ENCODE data around the gene NIM1K.

Gene NIM1K

DNA sequence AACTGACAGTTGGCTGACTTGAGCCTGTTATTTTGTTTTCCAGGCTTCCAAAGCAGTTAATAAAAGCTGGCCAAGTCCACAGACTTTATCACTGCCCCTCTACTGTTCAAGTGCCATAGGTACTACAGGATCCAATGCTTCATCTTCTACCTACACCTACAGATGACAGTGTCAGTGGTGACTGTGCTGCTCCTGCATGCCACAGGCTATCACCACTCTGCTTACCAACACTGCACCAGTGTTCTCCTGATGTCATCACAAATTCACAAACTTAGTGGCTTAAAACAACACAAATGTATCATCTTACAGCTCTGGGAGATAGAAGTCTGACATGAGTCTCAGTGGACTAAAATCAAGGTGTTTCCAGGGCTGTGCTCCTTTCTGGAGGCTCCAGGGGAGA, 94.6 kb downstream of the NIM1K start:
- no peaks in the 10 kb centered on the region for H3K9me3 ChIP-seq (ENCODE audit: control insufficient read depth in 1 of 2, low read length in 2 of 2)
- H3K36me3 ChIP-seq (ENCODE audit: control insufficient read depth in 1 of 2, insufficient read depth in 2 of 2, low read length in 2 of 2), result peaks cover 9 to 24% of the 10 kb centered on the region in 2 donors
- H3K27me3 ChIP-seq (ENCODE audit: low read depth, low read length), result no peaks in the 10 kb centered on the region
- no peak overlapping the region for H3K4me3 ChIP-seq (ENCODE audit: low read depth in 1 of 2, low read length in 2 of 2)
- H3K27ac ChIP-seq (ENCODE audit: low read length), result no peak overlapping the region
- H3K4me1 ChIP-seq (ENCODE audit: control insufficient read depth in 1 of 2, insufficient read depth in 2 of 2, low read length in 2 of 2), result no peaks in the 10 kb centered on the region

DNA sequence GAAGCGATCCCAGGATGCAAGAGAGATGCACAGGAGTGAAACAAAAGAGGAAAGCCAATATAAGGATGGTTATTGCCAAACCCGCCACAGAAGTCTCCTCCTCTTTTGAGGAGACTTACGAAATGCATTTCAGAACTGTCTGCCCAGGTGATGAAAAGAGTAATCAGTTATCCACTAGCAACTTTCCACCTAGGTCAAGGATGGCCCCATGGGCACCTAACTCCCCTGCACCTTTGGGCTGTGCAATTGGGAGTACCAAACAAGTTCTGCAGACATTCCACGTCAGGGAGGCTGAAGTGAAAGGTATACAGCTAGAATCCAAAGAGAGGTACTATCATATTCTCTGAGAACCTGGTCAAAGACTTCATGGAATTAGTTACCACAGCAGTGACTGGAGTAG, 95.5 kb downstream of the NIM1K start:
- Histone ChIP-seq H3K4me1 (ENCODE audit: control insufficient read depth in 1 of 2, insufficient read depth in 2 of 2, low read length in 2 of 2) (no peaks in the 10 kb centered on the region), H3K27me3 (ENCODE audit: low read depth, low read length) (no peaks in the 10 kb centered on the region), H3K9me3 (ENCODE audit: control insufficient read depth in 1 of 2, low read length in 2 of 2) (no peaks in the 10 kb centered on the region), H3K4me3 (ENCODE audit: low read depth in 1 of 2, low read length in 2 of 2) (no peak overlapping the region), H3K27ac (ENCODE audit: low read length) (no peak overlapping the region), H3K36me3 (ENCODE audit: control insufficient read depth in 1 of 2, insufficient read depth in 2 of 2, low read length in 2 of 2) (peaks cover 12 to 30% of the 10 kb centered on the region in 2 donors)

DNA sequence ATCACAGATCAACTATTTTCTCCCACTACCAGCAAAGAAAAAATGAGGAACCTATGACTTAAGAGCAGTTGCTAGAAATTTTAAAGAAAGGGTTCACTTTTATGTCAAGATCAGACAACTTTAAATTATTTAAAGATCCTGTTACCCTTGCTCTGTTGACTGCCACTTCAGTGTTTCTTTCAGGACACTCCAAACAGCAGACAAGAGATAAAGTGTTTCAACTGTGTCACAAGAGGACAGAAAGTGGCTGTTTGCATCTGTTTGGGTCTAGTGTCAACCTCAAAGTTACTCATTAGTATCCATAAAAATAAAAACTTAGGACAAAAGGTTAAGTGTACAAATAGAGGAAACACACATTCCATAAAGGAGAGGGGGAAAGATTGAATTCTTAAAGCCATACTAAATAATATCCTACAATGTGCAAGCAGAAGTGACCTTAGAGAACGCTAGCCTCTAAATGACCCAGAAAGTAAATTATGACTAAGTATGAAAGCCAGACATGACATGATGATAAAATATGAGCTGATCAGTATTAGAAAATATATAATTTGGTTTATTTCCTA, 96.3 kb downstream of the NIM1K start:
- Histone ChIP-seq H3K4me1 (ENCODE audit: control insufficient read depth in 1 of 2, insufficient read depth in 2 of 2, low read length in 2 of 2) (no peaks in the 10 kb centered on the region), H3K4me3 (ENCODE audit: low read depth in 1 of 2, low read length in 2 of 2) (no peak overlapping the region), H3K27me3 (ENCODE audit: low read depth, low read length) (no peaks in the 10 kb centered on the region), H3K27ac (ENCODE audit: low read length) (no peak overlapping the region), H3K9me3 (ENCODE audit: control insufficient read depth in 1 of 2, low read length in 2 of 2) (no peaks in the 10 kb centered on the region), H3K36me3 (ENCODE audit: control insufficient read depth in 1 of 2, insufficient read depth in 2 of 2, low read length in 2 of 2) (peaks cover 16 to 36% of the 10 kb centered on the region in 2 donors)

DNA sequence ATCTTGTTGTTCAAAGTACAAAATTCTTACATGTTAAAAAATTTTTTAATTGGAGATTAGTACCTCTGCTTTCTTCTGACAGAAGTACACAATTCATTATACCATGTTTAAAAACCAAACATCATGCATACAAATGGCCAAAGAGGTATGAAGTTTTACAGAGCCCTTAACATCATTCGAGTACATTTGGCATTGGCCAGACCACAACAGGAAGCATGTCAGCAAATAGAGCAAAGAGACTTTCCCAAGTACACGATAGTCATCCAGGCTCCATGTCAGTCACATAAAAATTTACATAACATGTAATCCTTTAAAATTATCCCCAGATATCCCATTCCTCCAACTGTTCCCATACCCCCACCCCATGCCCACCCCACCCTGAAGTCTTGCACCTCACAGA, 98.7 kb downstream of the NIM1K start:
- Histone ChIP-seq H3K9me3 (ENCODE audit: control insufficient read depth in 1 of 2, low read length in 2 of 2) (no peaks in the 10 kb centered on the region), H3K27ac (ENCODE audit: low read length) (no peak overlapping the region), H3K27me3 (ENCODE audit: low read depth, low read length) (no peaks in the 10 kb centered on the region), H3K4me1 (ENCODE audit: control insufficient read depth in 1 of 2, insufficient read depth in 2 of 2, low read length in 2 of 2) (no peaks in the 10 kb centered on the region), H3K4me3 (ENCODE audit: low read depth in 1 of 2, low read length in 2 of 2) (no peak overlapping the region), H3K36me3 (ENCODE audit: control insufficient read depth in 1 of 2, insufficient read depth in 2 of 2, low read length in 2 of 2) (peaks cover 25 to 59% of the 10 kb centered on the region in 2 donors)

DNA sequence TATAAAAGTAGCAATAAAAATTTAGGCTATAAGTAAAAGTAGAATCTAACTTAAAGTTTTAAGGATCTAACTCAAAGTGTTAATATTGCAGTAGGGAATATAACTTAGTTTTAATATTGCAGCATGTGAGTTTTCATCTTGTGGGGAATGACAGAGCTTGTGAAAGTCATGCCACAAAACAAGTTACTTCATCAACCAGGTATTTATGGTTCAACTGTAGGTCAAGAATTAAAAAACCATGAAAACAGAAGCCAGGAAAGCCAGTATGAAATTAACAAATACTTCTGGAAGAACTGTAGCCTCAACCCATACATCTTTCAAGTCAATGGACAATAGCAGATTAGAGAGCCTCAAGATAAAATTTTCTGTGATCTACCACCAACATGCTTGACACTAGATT, 102.2 kb downstream of the NIM1K start:
- Histone ChIP-seq H3K36me3 (ENCODE audit: control insufficient read depth in 1 of 2, insufficient read depth in 2 of 2, low read length in 2 of 2) (peaks cover 42 to 74% of the 10 kb centered on the region in 2 donors), H3K9me3 (ENCODE audit: control insufficient read depth in 1 of 2, low read length in 2 of 2) (no peaks in the 10 kb centered on the region), H3K27ac (ENCODE audit: low read length) (no peak overlapping the region), H3K4me3 (ENCODE audit: low read depth in 1 of 2, low read length in 2 of 2) (no peak overlapping the region), H3K27me3 (ENCODE audit: low read depth, low read length) (no peaks in the 10 kb centered on the region), H3K4me1 (ENCODE audit: control insufficient read depth in 1 of 2, insufficient read depth in 2 of 2, low read length in 2 of 2) (no peaks in the 10 kb centered on the region)

DNA sequence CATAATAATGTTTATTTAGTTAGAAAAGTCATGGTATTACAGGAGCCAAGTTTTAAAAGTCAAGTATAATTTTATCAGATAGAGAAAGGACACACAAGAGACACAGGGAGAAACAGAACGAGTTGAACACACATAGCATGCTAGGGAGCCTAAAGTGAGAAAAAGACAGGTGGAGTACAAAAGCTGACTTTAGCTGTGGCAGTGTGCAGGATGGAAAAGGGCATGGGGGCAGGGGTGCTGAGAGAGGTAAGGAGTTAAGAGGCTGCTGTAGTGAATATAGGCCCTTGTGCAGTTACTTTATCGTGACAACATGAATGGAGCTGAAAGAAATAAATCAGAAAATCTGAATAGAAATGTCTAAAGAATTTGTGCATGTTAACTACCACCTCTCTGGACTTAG, 103.2 kb downstream of the NIM1K start:
- Histone ChIP-seq H3K4me3 (ENCODE audit: low read depth in 1 of 2, low read length in 2 of 2) (no peak overlapping the region), H3K36me3 (ENCODE audit: control insufficient read depth in 1 of 2, insufficient read depth in 2 of 2, low read length in 2 of 2) (peaks cover 42 to 74% of the 10 kb centered on the region in 2 donors), H3K27ac (ENCODE audit: low read length) (no peak overlapping the region), H3K9me3 (ENCODE audit: control insufficient read depth in 1 of 2, low read length in 2 of 2) (no peaks in the 10 kb centered on the region), H3K4me1 (ENCODE audit: control insufficient read depth in 1 of 2, insufficient read depth in 2 of 2, low read length in 2 of 2) (no peaks in the 10 kb centered on the region), H3K27me3 (ENCODE audit: low read depth, low read length) (no peaks in the 10 kb centered on the region)

DNA sequence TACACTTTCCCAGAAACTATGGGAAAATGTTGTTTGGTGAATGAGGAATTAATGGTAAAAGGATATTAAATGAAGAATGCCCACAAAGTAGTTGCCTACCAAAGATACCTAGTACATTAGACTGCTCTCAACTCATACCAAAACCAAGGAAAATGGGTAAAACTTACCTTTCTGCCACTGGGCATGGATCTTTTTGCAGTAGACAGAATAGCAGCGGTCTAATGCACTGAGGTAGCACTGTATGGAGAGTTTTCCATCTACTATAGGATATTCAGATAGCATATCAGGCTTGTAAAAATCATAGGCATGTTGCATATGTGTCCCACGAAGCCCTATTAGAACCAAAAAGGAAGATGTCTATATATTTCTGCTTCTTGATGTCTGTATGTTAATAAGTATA, 104.8 kb downstream of the NIM1K start:
- Histone ChIP-seq H3K9me3 (ENCODE audit: control insufficient read depth in 1 of 2, low read length in 2 of 2) (no peaks in the 10 kb centered on the region), H3K36me3 (ENCODE audit: control insufficient read depth in 1 of 2, insufficient read depth in 2 of 2, low read length in 2 of 2) (peaks cover 42 to 59% of the 10 kb centered on the region in 2 donors), H3K4me3 (ENCODE audit: low read depth in 1 of 2, low read length in 2 of 2) (no peak overlapping the region), H3K27ac (ENCODE audit: low read length) (no peak overlapping the region), H3K27me3 (ENCODE audit: low read depth, low read length) (no peaks in the 10 kb centered on the region), H3K4me1 (ENCODE audit: control insufficient read depth in 1 of 2, insufficient read depth in 2 of 2, low read length in 2 of 2) (no peaks in the 10 kb centered on the region)

DNA sequence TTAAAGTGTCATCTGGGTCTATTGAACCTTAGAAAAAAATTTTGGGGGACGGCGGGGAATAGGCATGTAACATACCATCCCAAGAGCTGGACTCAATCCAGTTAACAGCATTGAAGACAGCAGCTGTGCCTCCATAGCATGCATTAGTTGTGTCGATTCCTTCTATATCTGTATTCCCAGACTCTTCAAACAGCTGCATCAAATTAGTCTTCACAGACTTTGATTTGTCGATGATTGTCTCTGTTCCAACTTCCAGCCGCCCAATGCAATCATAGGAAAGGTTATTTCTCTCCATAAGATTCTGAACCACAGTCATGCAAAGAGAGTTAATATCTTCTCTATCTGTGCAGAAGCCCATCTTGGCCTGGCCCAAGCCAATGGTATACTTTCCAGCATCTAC, 106.4 kb downstream of the NIM1K start:
- Histone ChIP-seq H3K27me3 (ENCODE audit: low read depth, low read length) (no peaks in the 10 kb centered on the region), H3K36me3 (ENCODE audit: control insufficient read depth in 1 of 2, insufficient read depth in 2 of 2, low read length in 2 of 2) (peaks cover 34 to 49% of the 10 kb centered on the region in 2 donors), H3K4me3 (ENCODE audit: low read depth in 1 of 2, low read length in 2 of 2) (no peak overlapping the region), H3K27ac (ENCODE audit: low read length) (no peak overlapping the region), H3K9me3 (ENCODE audit: control insufficient read depth in 1 of 2, low read length in 2 of 2) (no peaks in the 10 kb centered on the region), H3K4me1 (ENCODE audit: control insufficient read depth in 1 of 2, insufficient read depth in 2 of 2, low read length in 2 of 2) (no peaks in the 10 kb centered on the region)

DNA sequence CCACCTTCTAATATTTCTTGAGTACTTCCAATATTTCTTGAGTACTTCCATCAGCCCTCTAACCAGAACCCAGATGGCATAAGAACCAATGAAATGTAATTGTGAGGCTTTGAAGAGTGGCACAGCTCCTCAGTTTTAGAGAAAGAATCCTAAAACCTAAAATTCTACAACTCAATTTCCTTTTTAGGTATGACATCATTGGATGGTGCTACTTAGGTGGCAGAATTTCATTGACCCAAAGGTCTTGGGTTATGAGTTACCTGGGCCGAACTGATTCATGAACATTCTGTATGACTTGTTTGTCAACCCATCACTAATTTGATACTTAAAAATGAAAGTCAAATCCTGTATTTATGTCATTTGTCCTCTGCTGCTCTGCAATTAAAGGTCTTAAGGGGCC, 108.1 kb downstream of the NIM1K start:
- Histone ChIP-seq H3K4me3 (ENCODE audit: low read depth in 1 of 2, low read length in 2 of 2) (no peak overlapping the region), H3K36me3 (ENCODE audit: control insufficient read depth in 1 of 2, insufficient read depth in 2 of 2, low read length in 2 of 2) (peaks cover 25 to 33% of the 10 kb centered on the region in 2 donors), H3K9me3 (ENCODE audit: control insufficient read depth in 1 of 2, low read length in 2 of 2) (no peaks in the 10 kb centered on the region), H3K27me3 (ENCODE audit: low read depth, low read length) (no peaks in the 10 kb centered on the region), H3K27ac (ENCODE audit: low read length) (no peak overlapping the region), H3K4me1 (ENCODE audit: control insufficient read depth in 1 of 2, insufficient read depth in 2 of 2, low read length in 2 of 2) (peaks cover 0 to 3% of the 10 kb centered on the region in 2 donors)

DNA sequence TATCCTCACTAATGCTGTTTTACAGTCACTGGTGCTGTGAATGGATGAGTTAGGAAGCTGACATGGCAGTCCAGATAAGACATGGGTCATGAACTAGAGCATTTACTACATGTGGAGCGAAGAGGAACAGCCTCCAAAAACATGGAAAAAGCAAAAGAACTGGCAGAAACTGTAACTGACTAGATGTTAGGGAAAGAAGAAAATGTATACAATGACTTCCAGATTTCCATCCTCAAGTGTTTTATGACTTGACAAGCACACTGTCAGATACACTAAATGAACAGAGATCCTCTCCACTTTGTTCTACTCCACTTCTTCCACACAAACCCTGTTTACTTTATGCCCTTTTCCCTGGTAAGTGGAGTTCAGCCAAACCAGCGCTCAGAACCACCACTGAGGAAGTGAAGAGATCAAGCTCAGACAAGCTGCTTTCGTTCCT, 109.6 kb downstream of the NIM1K start:
- no peaks in the 10 kb centered on the region for H3K27me3 ChIP-seq (ENCODE audit: low read depth, low read length)
- peaks cover 18 to 20% of the 10 kb centered on the region in 2 donors for H3K36me3 ChIP-seq (ENCODE audit: control insufficient read depth in 1 of 2, insufficient read depth in 2 of 2, low read length in 2 of 2)
- H3K4me1 ChIP-seq (ENCODE audit: control insufficient read depth in 1 of 2, insufficient read depth in 2 of 2, low read length in 2 of 2), result peaks cover 3% of the 10 kb centered on the region in 2 donors
- H3K27ac ChIP-seq (ENCODE audit: low read length), result no peak overlapping the region
- no peaks in the 10 kb centered on the region for H3K9me3 ChIP-seq (ENCODE audit: control insufficient read depth in 1 of 2, low read length in 2 of 2)
- no peak overlapping the region for H3K4me3 ChIP-seq (ENCODE audit: low read depth in 1 of 2, low read length in 2 of 2)

DNA sequence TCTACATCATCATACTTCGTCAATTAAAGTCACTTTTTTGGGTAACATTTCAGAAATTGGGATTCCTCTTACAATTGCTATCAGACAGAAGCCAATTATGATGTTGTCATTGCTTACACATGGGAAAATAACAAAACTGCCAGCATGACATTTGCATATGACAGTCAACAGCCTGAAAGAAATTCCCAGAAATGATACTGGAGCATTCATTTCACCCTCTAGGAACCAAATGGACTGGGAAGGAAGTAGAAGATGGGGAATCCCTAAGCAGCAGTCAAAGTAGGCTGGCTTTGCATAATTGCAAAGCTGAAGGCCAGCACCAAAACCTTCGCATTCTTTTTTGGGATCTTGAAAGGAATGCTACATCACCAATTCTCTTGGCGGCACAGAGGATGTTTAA, 110.5 kb downstream of the NIM1K start:
- H3K27ac ChIP-seq (ENCODE audit: low read length), result no peak overlapping the region
- no peaks in the 10 kb centered on the region for H3K27me3 ChIP-seq (ENCODE audit: low read depth, low read length)
- no peak overlapping the region for H3K4me3 ChIP-seq (ENCODE audit: low read depth in 1 of 2, low read length in 2 of 2)
- peaks cover 3% of the 10 kb centered on the region in 2 donors for H3K4me1 ChIP-seq (ENCODE audit: control insufficient read depth in 1 of 2, insufficient read depth in 2 of 2, low read length in 2 of 2)
- H3K9me3 ChIP-seq (ENCODE audit: control insufficient read depth in 1 of 2, low read length in 2 of 2), result no peaks in the 10 kb centered on the region
- H3K36me3 ChIP-seq (ENCODE audit: control insufficient read depth in 1 of 2, insufficient read depth in 2 of 2, low read length in 2 of 2), result peaks cover 12% of the 10 kb centered on the region in 2 donors

DNA sequence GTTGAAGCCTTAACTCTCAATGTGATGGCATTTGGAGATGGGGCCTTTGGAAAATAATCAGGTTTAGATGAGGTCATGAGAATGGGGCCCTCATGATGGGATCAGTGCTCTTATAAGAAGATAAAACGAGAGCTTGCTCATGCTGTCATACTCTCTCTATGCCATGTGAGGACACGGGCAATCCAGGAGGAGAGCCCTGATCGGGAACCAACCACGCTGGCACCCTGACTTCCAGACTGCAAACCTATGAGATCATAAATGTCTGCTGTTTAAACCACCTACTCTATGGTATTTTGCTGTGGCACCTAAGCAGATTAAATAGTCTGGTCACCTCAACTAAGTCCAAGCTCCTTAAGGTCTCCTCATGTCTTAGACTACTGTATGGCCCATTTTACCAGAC, 111.2 kb downstream of the NIM1K start:
- Histone ChIP-seq H3K4me3 (ENCODE audit: low read depth in 1 of 2, low read length in 2 of 2) (no peak overlapping the region), H3K4me1 (ENCODE audit: control insufficient read depth in 1 of 2, insufficient read depth in 2 of 2, low read length in 2 of 2) (peaks cover 3% of the 10 kb centered on the region in 2 donors)

More for the DNA sequence above, 111.2 kb downstream of the NIM1K start:
- Histone ChIP-seq H3K27me3 (ENCODE audit: low read depth, low read length) (no peaks in the 10 kb centered on the region), H3K36me3 (ENCODE audit: control insufficient read depth in 1 of 2, insufficient read depth in 2 of 2, low read length in 2 of 2) (peaks cover 5 to 6% of the 10 kb centered on the region in 2 donors), H3K27ac (ENCODE audit: low read length) (no peak overlapping the region), H3K9me3 (ENCODE audit: control insufficient read depth in 1 of 2, low read length in 2 of 2) (no peaks in the 10 kb centered on the region)
